Activated gamma-delta T cell (primary cell): ENCODE results near the gene SERINC5.
"Not testable (repeated sequence)": the region's sequence is repeated elsewhere in the genome, so short reads cannot be mapped to it uniquely, and the experiment has no call there.

Source experiments
- DNase-seq: peaks from one replicate; lab custom pipeline; 2025; lab: John Stamatoyannopoulos, UW

Gene SERINC5

GRCh38 chr5:80170117-80170535, 85.7 kb downstream of the SERINC5 start:
- no peak for DNase-seq

DNA sequence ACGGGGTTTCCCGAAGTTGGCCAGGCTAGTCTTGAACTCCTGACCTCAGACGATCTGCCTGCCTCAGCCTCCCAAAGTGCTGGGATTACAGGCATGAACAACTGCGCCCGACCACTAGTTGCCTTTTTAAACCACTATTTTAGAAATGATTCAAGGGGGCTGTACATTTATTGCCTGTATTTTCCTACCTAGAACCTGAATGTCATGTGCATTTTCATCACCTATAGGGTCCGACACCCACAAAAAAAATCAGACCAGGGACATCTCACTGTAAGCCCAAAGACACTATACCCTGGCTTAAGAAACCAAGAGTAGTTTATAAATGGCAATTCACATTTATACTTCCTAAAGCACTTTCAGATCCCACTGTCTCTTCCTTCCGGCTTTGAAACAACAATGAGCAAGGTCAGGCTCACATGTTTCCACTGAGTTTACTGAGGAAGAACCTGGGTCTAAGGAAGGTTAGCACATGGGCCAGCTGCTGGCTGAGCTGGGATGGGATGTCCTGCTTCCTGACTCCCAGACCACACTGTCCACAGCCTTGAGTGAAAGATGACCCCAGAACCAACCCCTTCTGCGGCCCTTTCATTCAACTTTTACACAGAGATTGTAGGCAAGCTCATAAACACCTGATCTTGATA, 87.3 kb downstream of the SERINC5 start:
- DNase-seq, result no peak

- DNase-seq, result no peak
Observed at GRCh38 chr5:80165452-80165851, 90.4 kb downstream of the SERINC5 start.

GRCh38 chr5:80161165-80161564, 94.7 kb downstream of the SERINC5 start:
- no peak for DNase-seq

DNA sequence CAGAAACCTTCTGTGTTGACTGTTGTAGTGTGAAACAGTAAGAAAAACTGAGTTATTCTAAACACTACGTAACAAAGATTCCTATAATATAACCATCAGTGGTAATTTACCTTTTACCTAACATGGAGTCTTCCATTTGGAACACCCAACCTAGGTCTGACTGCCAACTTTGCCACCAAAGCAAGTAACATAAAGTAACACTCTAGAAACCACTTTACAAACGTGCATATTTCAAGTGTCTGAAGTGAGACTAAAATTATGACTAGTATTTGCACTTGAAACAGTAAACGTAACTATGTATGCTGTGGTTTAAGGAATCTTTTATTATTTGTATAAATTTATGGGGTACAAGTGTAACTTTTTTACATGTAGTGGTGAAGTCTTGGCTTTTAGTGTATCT, 95.6 kb downstream of the SERINC5 start:
- no peak for DNase-seq

- no peak for DNase-seq
Observed at GRCh38 chr5:80159133-80159815, 96.6 kb downstream of the SERINC5 start.

GRCh38 chr5:80156156-80156555, 99.7 kb downstream of the SERINC5 start:
- no peak for DNase-seq

- no peak for DNase-seq
Observed at GRCh38 chr5:80154749-80155148, 101.1 kb downstream of the SERINC5 start.

GRCh38 chr5:80154289-80154688, 101.6 kb downstream of the SERINC5 start:
- not testable (repeated sequence) for DNase-seq

- no peak for DNase-seq
Observed at GRCh38 chr5:80153586-80154126, 102.2 kb downstream of the SERINC5 start.

DNA sequence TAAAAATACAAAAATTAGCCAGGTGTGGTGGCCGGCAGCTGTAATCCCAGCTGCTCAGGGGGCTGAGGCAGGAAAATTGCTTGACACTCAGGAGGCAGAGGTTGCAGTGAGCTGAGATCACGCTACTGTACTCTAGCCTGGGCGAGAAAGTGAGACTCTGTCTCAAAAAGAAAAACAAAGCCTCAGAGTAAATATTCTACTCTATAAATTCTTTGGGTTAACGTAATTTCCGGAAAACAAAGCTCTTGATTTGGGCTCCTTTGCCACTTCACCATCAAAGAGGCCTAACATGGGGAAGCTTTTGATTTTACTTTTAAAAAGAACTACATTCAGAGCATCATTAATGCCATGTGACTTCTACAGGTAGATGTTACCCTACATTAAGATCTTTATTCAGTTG, 103.1 kb downstream of the SERINC5 start:
- DNase-seq, result no peak

- DNase-seq, result no peak
Observed at GRCh38 chr5:80151890-80152289, 104.0 kb downstream of the SERINC5 start.

DNA sequence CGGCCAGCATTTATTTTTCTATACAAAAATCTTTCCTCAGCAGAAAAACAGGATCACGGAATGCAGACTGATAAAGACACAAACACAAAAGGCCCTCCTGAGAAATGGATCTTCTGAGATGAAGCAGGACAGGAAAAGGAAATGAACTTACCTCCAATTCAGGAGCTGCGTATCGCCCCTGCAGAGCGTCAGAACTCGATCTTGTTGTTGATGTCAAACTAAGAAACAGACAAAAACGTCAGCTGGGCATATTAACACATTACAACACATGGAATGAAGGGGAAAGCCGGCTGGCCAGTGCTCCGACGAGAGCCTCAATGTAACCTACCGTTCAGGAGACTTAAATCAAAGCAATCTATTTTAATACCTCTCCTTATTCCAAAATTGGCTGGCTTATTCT, 105.1 kb downstream of the SERINC5 start:
- no peak for DNase-seq

DNA sequence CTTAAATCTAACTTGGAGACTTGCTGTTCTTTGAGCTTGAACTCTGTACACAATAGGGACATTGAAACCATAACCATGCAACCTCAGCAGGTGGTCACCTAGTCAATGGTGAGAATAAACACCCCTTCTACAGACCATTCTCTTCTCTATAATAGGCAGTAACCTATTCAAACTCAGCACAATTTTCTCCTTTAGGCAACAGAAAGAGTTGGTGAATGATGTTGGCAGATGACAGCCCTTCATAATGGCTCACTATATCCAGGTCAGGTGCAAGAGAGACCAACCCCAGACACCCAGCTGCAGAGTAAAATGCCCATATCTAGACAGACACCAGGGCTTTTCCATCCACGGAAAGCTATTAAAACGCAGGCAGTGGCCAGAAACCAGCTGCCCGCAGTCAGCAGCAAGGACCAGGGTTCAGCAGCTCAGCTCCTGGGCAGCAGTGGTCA, 106.7 kb downstream of the SERINC5 start:
- no peak for DNase-seq

DNA sequence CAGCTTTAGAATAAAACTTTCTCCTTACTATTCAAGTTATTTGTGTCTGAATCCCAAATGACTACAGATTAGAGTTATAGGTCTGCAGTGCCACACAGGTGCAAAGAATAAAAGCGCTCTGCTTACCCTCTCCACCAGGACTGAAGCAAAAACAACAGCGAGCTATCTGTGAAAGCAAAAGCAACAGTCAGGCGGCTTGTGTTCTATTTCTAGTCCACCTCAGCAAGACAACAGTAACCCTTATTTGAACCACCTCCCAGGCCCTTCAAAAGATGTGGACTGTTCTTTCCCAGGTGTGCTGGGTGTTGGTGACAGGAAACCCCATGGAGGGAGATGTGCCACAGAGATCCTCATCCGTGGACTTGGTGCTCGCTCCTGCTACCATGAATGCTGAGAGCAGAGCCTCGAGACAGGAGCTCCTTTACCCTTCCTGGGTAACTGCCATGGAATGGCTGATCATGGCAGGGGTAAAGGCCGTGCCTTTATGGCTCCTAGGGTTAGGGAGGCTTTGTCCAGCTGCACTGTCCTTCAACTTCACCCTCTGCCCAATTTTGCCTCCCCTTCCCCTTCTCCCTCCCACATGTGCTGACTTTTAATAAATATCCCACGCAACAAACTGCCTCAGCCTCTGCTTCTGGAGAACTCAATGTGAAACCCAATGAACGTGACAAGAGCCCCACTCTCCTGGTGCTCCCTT, 108.6 kb downstream of the SERINC5 start:
- DNase-seq, result no peak

DNA sequence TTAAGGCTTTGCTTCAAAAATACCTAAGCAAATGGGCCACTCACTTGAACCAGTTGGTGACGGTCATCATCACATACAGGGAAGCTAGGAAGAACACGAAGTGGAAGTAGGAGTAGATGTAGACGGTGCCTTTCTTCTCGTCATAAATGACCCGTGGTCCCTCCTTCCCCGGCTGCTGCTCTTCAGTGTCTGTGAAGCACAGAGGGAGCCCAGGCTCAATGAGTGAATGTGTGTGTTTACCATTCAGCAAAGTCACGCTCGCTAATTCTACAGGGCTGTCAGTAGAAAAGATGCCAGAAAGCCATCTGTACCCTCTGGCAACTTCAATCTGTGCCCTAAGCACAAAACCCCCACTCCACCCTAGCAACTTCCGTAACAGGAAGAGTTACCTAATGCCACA, 109.8 kb downstream of the SERINC5 start:
- DNase-seq, result no peak

DNA sequence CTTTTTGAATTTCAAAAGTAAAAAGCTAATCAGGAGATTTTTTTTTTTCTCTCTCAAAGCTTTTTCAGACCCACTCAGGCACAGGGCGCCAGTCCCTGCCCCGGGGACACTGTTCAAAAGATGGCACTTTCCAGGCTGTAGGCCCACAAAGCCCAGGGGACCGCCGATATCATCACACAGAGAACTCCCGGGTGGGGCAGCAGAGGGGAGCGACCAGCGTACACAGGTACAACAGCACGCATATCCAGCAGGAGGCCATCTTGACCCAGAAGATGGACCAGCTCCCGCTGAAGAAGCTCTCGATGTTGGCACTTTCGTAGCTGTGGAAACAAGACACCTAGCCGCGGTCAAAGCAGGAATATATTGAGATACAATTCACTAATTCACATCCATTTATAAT, 112.4 kb downstream of the SERINC5 start:
- no peak for DNase-seq

DNA sequence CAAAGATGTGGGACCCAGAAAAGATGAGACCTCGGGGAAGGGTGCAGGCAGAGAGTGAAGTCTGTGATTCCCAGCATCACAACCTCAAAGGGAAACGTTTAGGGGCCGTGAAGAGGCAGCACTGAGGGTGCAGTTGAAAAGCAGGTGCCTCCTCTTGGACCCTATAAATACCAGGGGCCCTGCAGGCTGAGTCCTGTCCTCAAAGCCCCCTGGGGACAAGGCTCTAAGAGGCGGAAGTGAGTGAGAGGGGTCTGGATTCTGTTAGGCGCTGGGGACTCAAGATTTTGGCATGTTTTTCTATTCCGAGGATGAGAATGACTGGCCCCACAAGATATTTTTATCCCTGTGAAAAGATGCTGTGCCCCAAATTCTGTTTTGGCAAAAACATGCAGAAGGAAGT, 112.9 kb downstream of the SERINC5 start:
- DNase-seq, result no peak

GRCh38 chr5:80141681-80142080, 114.2 kb downstream of the SERINC5 start:
- DNase-seq, result no peak

DNA sequence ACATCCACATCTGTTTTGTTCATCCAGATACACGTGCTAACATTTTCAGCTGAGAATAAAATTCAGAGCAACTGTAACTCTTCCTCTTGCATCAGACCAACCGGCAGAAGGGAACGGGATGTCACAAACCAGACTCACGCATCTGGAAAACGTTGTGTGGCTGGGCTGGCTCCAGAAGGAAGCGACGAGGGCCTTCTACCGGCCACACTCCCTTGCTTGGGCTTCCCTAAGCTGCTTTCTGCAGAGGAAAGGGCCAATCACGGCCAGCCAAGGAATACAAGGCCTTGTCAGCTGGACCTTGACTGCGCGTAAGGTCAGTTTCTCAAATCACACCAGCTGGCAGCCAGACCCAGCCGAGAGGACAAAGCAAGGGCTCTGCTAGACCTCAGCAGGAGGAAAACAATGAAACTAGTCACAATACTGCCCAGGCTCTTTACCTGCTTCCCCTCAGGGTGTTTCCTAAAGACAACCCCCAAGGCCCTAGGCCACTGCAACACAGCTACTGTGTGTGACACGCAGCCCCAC, 114.6 kb downstream of the SERINC5 start:
- DNase-seq, result no peak

- DNase-seq, result no peak
Observed at GRCh38 chr5:80140496-80140895, 115.4 kb downstream of the SERINC5 start.

- no peak for DNase-seq
Observed at GRCh38 chr5:80139466-80139972, 116.3 kb downstream of the SERINC5 start.
